GM21367 (cell line): ENCODE data around the gene KL.
A peak's percentile ranks its signal among the peaks of the same experiment; 100 is the strongest.

Source experiments
- ATAC-seq: cut with Tn5 transposase; IDR thresholded peaks from one replicate; pipeline ENCODE4 v1.9.1; 2021; ENCODE audit not compliant: unreplicated experiment

Gene KL

GRCh38 chr13:33016414-33017322 lies at the start of gene KL:
KL (plus strand) TSS chr13:33016423; CDS start chr13:33016441, 18 bp downstream.
- peak; percentile 29 for ATAC-seq

GRCh38 chr13:32967584-32968182 lies 48.5 kb upstream of the KL start:
- ATAC-seq: no peak

- ATAC-seq: no peak
These were observed 47.9 kb upstream of the KL start for GRCh38 chr13:32968316-32968715.

- ATAC-seq: no peak
These were observed 47.4 kb upstream of the KL start for GRCh38 chr13:32968793-32969192.

GRCh38 chr13:32969516-32969941 lies 46.7 kb upstream of the KL start:
- ATAC-seq: no peak

- ATAC-seq: no peak
These were observed 40.0 kb upstream of the KL start for GRCh38 chr13:32976056-32976805.

GRCh38 chr13:32976912-32977311 lies 39.3 kb upstream of the KL start:
- ATAC-seq: no peak

GRCh38 chr13:32977321-32977720 lies 38.9 kb upstream of the KL start:
- ATAC-seq: no peak

GRCh38 chr13:32978278-32978677 lies 37.9 kb upstream of the KL start:
- ATAC-seq: no peak

- no peak for ATAC-seq
These were observed 33.2 kb upstream of the KL start for GRCh38 chr13:32983058-32983457.

- no peak for ATAC-seq
These were observed 31.2 kb upstream of the KL start for GRCh38 chr13:32984857-32985626.

GRCh38 chr13:32986552-32986951 lies 29.7 kb upstream of the KL start:
- no peak for ATAC-seq

GRCh38 chr13:32987462-32987861 lies 28.8 kb upstream of the KL start:
- ATAC-seq: no peak

- no peak for ATAC-seq
These were observed 27.5 kb upstream of the KL start for GRCh38 chr13:32988608-32989289.

- ATAC-seq: no peak
These were observed 26.9 kb upstream of the KL start for GRCh38 chr13:32989290-32989667.

- no peak for ATAC-seq
These were observed 26.3 kb upstream of the KL start for GRCh38 chr13:32989942-32990341.

GRCh38 chr13:32993145-32993544 lies 23.1 kb upstream of the KL start:
- no peak for ATAC-seq

GRCh38 chr13:32997399-32997798 lies 18.8 kb upstream of the KL start:
- no peak for ATAC-seq

- ATAC-seq: no peak
These were observed 17.3 kb upstream of the KL start for GRCh38 chr13:32998966-32999365.

- ATAC-seq: no peak
These were observed 15.9 kb upstream of the KL start for GRCh38 chr13:33000365-33000764.
